ENCODE results near the gene APBA1. TPM values are rescaled to one million over a fixed set of nuclear protein-coding genes. Genes with fewer than 3 reads are reported as not detected.

The APBA1 gene
- polyA plus RNA-seq, 3 donors: 1.6 TPM; not detected in 2

DNA sequence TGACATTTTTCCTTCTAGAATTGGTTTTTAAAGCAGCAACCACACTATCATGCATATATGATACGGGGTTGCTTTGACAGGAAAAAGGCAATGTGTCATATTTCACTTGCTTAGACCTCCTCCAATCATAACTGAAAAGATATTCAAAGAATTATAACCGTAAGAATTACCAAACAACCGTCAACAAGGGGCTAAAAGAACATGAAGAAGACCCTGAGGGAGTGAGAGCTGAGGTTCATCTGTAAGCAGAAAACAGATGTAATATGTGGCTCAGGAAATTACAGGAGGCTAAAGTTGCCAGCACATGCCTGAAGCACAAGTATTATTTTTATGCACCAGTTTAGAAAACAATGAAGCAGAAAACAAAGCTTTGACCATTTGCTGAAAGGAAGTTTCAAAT is 78.9 kb downstream of the APBA1 start:
- Histone ChIP-seq H3K4me2 (replicated peaks; ENCODE audit: extremely low read depth, low read length, poor library complexity, severe bottlenecking) (no peak overlapping the region), H3K9me3 (replicated peaks in 1 of 2; ENCODE audit: control insufficient read depth in 1 of 2, insufficient read depth in 1 of 2, low read length in 2 of 2) (no peaks in the 10 kb centered on the region), H3K9ac (ENCODE audit: insufficient read depth, low read length, poor library complexity, severe bottlenecking) (no peak overlapping the region), H3K36me3 (replicated peaks in 1 of 2; ENCODE audit: control insufficient read depth in 1 of 2, insufficient read depth in 2 of 2, low read length in 2 of 2) (no peaks in the 10 kb centered on the region), H4K20me1 (ENCODE audit: insufficient read depth, low read length) (no peaks in the 10 kb centered on the region), H3K79me2 (ENCODE audit: insufficient read depth, low read length) (no peaks in the 10 kb centered on the region), H3K27ac (ENCODE audit: low read depth in 1 of 2, low read length in 2 of 2) (no peak overlapping the region), H3K4me3 (replicated peaks in 1 of 3; ENCODE audit: low read depth in 2 of 3, low read length in 3 of 3) (no peak overlapping the region), H2AFZ (ENCODE audit: insufficient read depth, low read depth, low read length, poor library complexity, severe bottlenecking) (no peak overlapping the region), H3K27me3 (ENCODE audit: control insufficient read depth in 2 of 2, insufficient read depth in 2 of 2, low read length in 2 of 2) (no peaks in the 10 kb centered on the region), H3K4me1 (ENCODE audit: control insufficient read depth in 1 of 2, insufficient read depth in 2 of 2, low read length in 2 of 2) (no peaks in the 10 kb centered on the region)
- Mint-ChIP-seq H3K27ac (peak overlapping the region in 1 of 7 donors; percentile 28), H3K27me3 (ENCODE audit: low read depth in 3 of 3) (peaks cover 0 to 5% (median 4%) of the 10 kb centered on the region in 3 donors), H3K9me3 (peaks cover 0 to 2% (median 0%) of the 10 kb centered on the region in 7 donors), H3K4me1 (no peaks in the 10 kb centered on the region), H3K4me3 (no peak overlapping the region), H3K36me3 (no peaks in the 10 kb centered on the region)
- intact Hi-C loops (cut with micrococcal nuclease): no loop called here
- TF ChIP-seq, protein P1, sequence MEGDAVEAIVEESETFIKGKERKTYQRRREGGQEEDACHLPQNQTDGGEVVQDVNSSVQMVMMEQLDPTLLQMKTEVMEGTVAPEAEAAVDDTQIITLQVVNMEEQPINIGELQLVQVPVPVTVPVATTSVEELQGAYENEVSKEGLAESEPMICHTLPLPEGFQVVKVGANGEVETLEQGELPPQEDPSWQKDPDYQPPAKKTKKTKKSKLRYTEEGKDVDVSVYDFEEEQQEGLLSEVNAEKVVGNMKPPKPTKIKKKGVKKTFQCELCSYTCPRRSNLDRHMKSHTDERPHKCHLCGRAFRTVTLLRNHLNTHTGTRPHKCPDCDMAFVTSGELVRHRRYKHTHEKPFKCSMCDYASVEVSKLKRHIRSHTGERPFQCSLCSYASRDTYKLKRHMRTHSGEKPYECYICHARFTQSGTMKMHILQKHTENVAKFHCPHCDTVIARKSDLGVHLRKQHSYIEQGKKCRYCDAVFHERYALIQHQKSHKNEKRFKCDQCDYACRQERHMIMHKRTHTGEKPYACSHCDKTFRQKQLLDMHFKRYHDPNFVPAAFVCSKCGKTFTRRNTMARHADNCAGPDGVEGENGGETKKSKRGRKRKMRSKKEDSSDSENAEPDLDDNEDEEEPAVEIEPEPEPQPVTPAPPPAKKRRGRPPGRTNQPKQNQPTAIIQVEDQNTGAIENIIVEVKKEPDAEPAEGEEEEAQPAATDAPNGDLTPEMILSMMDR (IDR thresholded peaks at IDR 0.05): no peak
- no CpG with 5 or more reads among the region's 3 CpGs for WGBS (ENCODE audit: insufficient coverage)
- DNase-seq: no peak

DNA sequence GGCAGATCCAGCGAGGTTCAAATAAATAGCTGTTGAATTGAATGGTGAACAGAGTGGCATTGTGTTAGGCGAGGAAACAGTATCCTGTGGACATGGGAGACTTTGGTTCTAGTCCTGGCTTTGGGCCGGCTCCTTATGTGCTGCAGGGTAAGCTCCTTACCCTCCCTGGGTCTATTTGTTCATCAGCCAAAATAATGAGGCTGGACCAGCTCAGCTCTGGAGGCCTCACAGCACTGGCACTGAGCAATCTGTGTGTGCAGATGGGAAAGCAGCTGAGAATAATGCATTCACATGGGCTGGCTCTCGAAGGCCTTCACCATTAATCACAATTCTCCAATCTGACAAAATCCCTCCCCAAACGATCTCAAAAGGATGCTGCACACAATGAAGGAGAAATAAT is 81.9 kb downstream of the APBA1 start:
- Mint-ChIP-seq H3K27me3 (ENCODE audit: low read depth in 3 of 3) (peaks cover 4 to 9% (median 5%) of the 10 kb centered on the region in 3 donors), H3K4me1 (no peaks in the 10 kb centered on the region)
- intact Hi-C loops (cut with micrococcal nuclease): no loop called here

More for the DNA sequence above, 81.9 kb downstream of the APBA1 start:
- Histone ChIP-seq H3K9me3 (replicated peaks in 1 of 2; ENCODE audit: control insufficient read depth in 1 of 2, insufficient read depth in 1 of 2, low read length in 2 of 2) (no peaks in the 10 kb centered on the region), H3K36me3 (replicated peaks in 1 of 2; ENCODE audit: control insufficient read depth in 1 of 2, insufficient read depth in 2 of 2, low read length in 2 of 2) (no peaks in the 10 kb centered on the region), H3K27me3 (ENCODE audit: control insufficient read depth in 2 of 2, insufficient read depth in 2 of 2, low read length in 2 of 2) (no peaks in the 10 kb centered on the region), H3K4me2 (replicated peaks; ENCODE audit: extremely low read depth, low read length, poor library complexity, severe bottlenecking) (no peak overlapping the region), H2AFZ (ENCODE audit: insufficient read depth, low read depth, low read length, poor library complexity, severe bottlenecking) (no peak overlapping the region), H4K20me1 (ENCODE audit: insufficient read depth, low read length) (no peaks in the 10 kb centered on the region), H3K4me3 (replicated peaks in 1 of 3; ENCODE audit: low read depth in 2 of 3, low read length in 3 of 3) (no peak overlapping the region), H3K79me2 (ENCODE audit: insufficient read depth, low read length) (no peaks in the 10 kb centered on the region), H3K9ac (ENCODE audit: insufficient read depth, low read length, poor library complexity, severe bottlenecking) (no peak overlapping the region), H3K4me1 (ENCODE audit: control insufficient read depth in 1 of 2, insufficient read depth in 2 of 2, low read length in 2 of 2) (no peaks in the 10 kb centered on the region), H3K27ac (ENCODE audit: low read depth in 1 of 2, low read length in 2 of 2) (no peak overlapping the region)
- Mint-ChIP-seq H3K9me3 (peaks cover 0 to 2% (median 2%) of the 10 kb centered on the region in 7 donors), H3K4me3 (no peak overlapping the region), H3K36me3 (no peaks in the 10 kb centered on the region), H3K27ac (no peak overlapping the region)
- TF ChIP-seq, protein P1 (IDR thresholded peaks at IDR 0.05): no peak
- 93% methylated on average over 4 of the region's 5 CpGs for WGBS (ENCODE audit: insufficient coverage)
- DNase-seq: no peak
